Measurements from ENCODE around the gene CEMIP2.

DNA sequence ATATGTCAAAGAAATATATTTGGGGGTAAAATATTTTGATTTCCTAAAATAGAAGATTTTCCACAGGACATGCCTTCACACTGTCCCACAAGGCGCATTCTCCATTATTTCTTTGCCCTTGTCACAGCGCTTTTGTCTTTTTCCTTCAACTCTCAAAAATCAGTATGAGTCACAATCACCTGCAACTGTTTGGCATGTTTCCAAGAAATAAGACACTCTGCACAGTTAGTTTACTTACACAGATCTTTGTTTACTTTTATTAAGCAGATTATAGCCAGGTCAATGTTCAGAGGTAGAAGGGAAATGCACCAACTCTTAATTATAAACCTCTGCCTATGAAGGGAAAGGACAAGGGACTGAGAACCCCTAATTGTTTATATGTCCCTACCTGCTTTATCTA lies 9.5 kb downstream of the CEMIP2 start:
- TF ChIP-seq, protein P1, sequence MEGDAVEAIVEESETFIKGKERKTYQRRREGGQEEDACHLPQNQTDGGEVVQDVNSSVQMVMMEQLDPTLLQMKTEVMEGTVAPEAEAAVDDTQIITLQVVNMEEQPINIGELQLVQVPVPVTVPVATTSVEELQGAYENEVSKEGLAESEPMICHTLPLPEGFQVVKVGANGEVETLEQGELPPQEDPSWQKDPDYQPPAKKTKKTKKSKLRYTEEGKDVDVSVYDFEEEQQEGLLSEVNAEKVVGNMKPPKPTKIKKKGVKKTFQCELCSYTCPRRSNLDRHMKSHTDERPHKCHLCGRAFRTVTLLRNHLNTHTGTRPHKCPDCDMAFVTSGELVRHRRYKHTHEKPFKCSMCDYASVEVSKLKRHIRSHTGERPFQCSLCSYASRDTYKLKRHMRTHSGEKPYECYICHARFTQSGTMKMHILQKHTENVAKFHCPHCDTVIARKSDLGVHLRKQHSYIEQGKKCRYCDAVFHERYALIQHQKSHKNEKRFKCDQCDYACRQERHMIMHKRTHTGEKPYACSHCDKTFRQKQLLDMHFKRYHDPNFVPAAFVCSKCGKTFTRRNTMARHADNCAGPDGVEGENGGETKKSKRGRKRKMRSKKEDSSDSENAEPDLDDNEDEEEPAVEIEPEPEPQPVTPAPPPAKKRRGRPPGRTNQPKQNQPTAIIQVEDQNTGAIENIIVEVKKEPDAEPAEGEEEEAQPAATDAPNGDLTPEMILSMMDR (IDR thresholded peaks at IDR 0.05): no peak
- no peak for TF ChIP-seq POLR2AphosphoS5 (IDR thresholded peaks at IDR 0.05)
